Measurements from ENCODE around the gene RMI2. TPM values are rescaled to one million over a fixed set of nuclear protein-coding genes. Genes with fewer than 3 reads are reported as not detected.

RMI2 gene
- polyA plus RNA-seq, 4 donors: 23.7 to 36.6 (median 28.0) TPM

GRCh38 chr16:11309895-11310633, 35.2 kb upstream of the RMI2 start:
- DNase-seq (ENCODE audit: low read depth in 4 of 4, low spot score in 3 of 4): no peak

DNA sequence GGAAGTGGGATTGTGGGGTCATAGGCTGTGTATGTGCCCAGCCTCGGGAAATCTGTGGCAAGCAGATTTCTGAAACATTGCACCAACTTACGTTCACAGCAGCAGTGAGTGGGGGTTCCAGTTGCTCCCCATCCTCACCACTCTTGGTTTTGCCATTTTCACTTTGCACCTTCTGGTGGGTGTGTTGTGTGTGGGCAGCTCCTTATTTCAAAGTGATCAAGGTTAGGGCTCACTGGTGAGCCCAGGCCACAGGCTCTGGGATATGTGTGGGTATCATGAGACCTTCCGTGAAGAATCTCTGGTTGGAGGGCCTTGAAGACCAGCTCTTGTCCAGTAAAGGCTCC, 34.7 kb upstream of the RMI2 start:
- no peak for DNase-seq (ENCODE audit: low read depth in 4 of 4, low spot score in 3 of 4)

GRCh38 chr16:11310997-11311561, 34.2 kb upstream of the RMI2 start:
- no peak for DNase-seq (ENCODE audit: low read depth in 4 of 4, low spot score in 3 of 4)

GRCh38 chr16:11312718-11313492, 32.4 kb upstream of the RMI2 start:
- no peak for DNase-seq (ENCODE audit: low read depth in 4 of 4, low spot score in 3 of 4)

DNA sequence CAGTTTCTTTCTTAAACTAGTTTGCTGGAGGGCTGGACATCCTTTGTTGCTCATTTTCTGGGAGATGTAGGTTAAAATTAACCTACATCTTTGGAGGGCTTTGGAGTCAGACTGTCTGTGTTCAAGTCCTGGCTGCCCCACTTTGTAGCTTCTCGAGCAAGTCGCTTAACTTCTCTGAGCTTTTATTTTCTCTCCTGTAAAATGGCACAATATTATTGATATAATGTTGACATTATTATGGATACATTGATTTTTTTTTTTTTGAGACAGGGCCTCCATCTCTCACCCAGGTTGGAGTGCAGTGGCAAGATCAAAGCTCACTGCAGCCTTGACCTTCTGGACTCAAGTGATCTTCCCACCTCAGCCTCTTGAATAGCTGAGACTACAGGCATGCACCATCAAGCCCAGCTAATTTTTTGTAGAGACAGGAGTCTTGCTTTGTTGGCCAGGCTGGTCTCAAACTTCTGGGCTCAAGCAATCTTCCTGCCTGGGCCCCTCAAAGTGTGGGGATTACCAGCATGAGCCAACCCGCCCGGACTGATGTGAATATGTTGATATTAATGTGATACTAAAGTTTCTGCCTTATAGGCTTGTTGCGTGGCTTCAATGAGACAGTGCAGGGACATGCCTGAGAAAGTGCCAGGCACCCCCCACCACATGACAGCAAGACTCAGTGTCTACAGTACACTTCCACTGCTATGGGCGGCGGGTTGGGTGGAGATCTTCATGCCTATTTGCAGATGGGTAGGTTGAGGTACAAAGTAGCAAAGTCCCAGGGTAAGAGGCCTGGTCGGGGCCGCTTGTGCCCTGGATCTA, 31.6 kb upstream of the RMI2 start:
- no peak for DNase-seq (ENCODE audit: low read depth in 4 of 4, low spot score in 3 of 4)

- no peak for DNase-seq (ENCODE audit: low read depth in 4 of 4, low spot score in 3 of 4)
Measured at GRCh38 chr16:11314309-11314894, 30.9 kb upstream of the RMI2 start.

DNA sequence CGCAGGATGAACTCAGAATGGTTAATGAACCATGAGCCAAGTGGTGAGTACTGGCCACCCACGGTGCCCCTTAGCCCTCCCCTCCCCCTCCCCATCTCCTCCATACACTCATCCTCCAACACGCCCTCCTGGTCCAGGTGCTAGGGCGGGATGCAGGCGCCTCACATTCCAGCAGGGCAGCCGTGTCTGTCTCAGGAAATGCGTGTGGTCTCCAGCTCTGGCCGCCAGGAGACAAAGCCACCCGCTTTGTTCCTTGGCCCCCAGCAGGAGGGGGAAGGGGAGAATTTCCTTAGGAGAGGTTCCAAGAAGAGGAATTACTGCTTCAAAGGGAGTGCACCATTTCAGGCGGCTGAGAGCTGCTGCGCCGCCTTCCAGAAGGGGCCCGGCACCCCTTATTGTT, 29.7 kb upstream of the RMI2 start:
- DNase-seq (ENCODE audit: low read depth in 4 of 4, low spot score in 3 of 4): peak in 1 of 4 donors; percentile 73

GRCh38 chr16:11316331-11317015, 28.8 kb upstream of the RMI2 start:
- no peak for DNase-seq (ENCODE audit: low read depth in 4 of 4, low spot score in 3 of 4)

- DNase-seq (ENCODE audit: low read depth in 4 of 4, low spot score in 3 of 4): no peak
Measured at GRCh38 chr16:11318817-11319216, 26.4 kb upstream of the RMI2 start.

DNA sequence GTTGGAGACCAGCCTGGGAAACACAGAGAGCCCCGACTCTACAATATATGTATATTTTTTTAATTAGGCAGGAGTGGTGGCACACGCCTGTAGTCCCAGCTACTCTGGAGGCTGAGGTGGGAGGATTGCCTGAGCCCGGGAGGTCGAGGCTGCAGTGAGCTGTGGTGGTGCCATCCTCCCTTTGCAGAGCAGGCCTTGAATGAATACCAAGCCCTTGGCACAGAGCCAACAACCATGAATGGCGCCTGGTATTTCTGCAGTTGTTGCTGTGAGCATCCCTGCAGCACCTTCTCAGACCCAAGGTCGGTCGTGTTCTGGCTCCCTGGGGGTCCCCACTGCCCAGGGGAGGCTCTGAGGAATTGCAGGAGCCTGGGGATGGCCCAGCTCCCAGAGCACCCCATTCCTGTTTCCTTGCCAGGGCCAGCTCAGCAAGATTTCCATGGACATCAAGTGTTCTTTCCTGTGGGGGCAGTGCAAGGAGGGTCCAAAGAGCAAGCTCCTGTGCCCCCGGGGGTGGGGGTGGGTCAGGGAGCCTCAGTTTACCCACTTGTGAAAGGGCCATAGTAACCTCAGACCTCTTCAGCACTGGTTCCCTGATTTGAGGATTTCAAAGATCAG, 25.6 kb upstream of the RMI2 start:
- no peak for DNase-seq (ENCODE audit: low read depth in 4 of 4, low spot score in 3 of 4)

GRCh38 chr16:11320170-11320569, 25.1 kb upstream of the RMI2 start:
- DNase-seq (ENCODE audit: low read depth in 4 of 4, low spot score in 3 of 4): no peak

- DNase-seq (ENCODE audit: low read depth in 4 of 4, low spot score in 3 of 4): no peak
Measured at GRCh38 chr16:11321662-11322061, 23.6 kb upstream of the RMI2 start.

DNA sequence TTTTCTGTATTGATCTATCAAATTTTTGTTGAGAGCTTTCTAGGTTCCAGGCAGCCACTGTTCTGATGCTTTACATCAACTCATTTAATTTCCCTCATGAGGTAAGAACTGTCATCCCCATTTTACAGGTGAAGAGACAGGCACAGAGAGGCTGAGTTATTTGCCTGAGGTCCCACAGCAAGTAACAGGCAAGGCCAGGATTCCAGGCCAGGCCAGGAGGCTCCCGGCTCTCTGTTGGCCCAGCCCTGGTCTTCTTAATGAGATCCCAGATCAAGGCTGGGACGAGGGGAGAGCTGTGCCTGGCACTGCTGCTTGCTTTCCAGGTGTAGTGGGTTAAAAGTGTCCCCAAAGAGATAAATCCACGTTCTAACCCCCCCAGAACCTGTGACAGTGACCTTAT, 22.4 kb upstream of the RMI2 start:
- no peak for DNase-seq (ENCODE audit: low read depth in 4 of 4, low spot score in 3 of 4)

GRCh38 chr16:11323551-11324336, 21.5 kb upstream of the RMI2 start:
- no peak for DNase-seq (ENCODE audit: low read depth in 4 of 4, low spot score in 3 of 4)

DNA sequence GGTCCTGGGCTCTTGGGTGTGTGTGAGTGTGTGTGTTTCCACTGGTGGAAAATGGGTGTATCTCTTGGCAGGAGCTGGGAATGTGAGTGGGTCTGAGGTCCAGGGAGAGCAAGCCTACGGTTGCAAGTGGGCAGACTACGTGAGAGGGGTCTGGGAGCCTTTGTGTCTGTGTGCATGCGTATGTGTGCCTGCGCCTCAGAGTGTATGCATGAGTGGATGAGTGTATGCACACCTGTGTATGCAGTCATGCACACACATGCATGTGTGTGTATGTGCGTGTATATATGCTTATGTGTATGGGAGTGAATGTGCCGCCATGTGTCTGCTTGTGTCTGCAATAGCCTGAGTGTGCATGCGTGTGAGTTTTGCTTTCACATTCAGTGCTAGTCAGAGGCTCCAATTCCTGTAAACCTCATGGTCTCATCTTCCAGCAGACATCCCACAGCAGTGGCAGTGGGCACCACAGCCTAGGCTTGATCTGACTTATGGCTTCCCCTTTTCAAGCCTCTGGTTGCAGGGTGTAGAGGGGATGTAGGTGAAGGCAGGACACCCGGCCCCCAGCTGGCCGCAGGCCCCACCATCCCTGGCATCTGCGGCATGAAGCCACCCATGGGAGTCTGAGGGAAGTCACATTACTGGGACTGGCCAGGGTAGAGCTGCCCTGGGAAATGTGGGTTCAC, 19.7 kb upstream of the RMI2 start:
- DNase-seq (ENCODE audit: low read depth in 4 of 4, low spot score in 3 of 4): no peak

DNA sequence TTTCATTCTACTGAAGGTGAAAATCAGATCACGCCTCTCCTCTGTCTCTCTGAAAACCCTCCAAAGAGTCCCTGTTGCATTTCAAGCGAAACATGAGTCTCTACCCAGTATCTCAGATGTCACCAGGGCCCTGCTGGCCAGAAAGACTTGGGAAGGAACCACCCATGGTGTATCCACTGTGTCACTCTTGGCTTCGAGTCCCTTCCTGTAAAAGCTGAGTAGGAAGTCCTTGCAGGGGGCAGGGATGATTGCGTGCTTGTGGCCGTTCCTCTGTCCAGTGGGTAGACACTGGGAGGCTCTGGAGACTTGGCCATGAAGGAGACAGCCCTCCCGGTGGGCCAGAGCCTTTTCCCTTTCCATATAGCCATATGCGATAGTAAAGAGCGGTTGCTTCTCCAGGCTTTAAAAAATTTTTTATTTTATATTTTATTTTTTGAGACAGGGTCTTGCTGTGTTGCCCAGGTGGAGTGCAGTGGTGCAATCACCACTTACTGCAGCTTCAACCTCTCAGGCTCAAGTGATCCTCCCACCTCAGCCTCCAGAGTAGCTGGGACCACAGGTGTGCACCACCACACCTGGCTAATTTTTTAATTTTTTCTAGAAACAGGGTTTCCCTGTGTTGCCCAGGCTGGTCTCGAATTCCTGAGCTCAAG, 19.0 kb upstream of the RMI2 start:
- DNase-seq (ENCODE audit: low read depth in 4 of 4, low spot score in 3 of 4): no peak

- DNase-seq (ENCODE audit: low read depth in 4 of 4, low spot score in 3 of 4): no peak
Measured at GRCh38 chr16:11326737-11327276, 18.5 kb upstream of the RMI2 start.

All from right renal pelvis (tissue), 4 donors.